GM23338 (cell line): Measurements from ENCODE around the gene SMYD3. TPM values are rescaled to one million over a fixed set of nuclear protein-coding genes. Genes with fewer than 3 reads are reported as not detected.

Experiments
- ATAC-seq: fragments of 200-7000 bp; cut with Tn5 transposase; 3 replicates; pipeline ENCODE4 v1.9.1; 2020
- DNase-seq: peaks from one replicate; pipeline ENCODE4 v3.0.0-alpha.2; 2015; ENCODE audit warnings: low spot score
- H2AFZ ChIP-seq: fragments of 200-600 bp; sonication (generic); 2 replicates; pipeline ENCODE4 v1.8.0; 2016; ENCODE audit warnings: antibody characterized with exemption, mild to moderate bottlenecking, moderate library complexity
- H3F3A ChIP-seq: fragments of 200-600 bp; sonication (generic); replicated peaks from 2 replicates; pipeline ENCODE4 v1.8.0; 2017; ENCODE audit warnings: antibody characterized with exemption, mixed run types, low read depth
- H3K27ac ChIP-seq: fragments of 200-600 bp; sonication (generic); 2 replicates; pipeline ENCODE4 v1.6.1; 2016; ENCODE audit warnings: low read depth
- H3K27me3 ChIP-seq: fragments of 200-600 bp; sonication (generic); 2 replicates; pipeline ENCODE4 v1.8.0; 2016; ENCODE audit warnings: mild to moderate bottlenecking, mixed run types, moderate library complexity; ENCODE audit not compliant: insufficient read depth
- H3K36me3 ChIP-seq: fragments of 200-600 bp; sonication (generic); 2 replicates; pipeline ENCODE4 v1.8.0; 2016; ENCODE audit warnings: mild to moderate bottlenecking; ENCODE audit not compliant: insufficient read depth
- H3K4me1 ChIP-seq: fragments of 200-600 bp; sonication (generic); 2 replicates; pipeline ENCODE4 v1.8.0; 2016; ENCODE audit warnings: mild to moderate bottlenecking, moderate library complexity; ENCODE audit not compliant: insufficient read depth
- H3K4me2 ChIP-seq: fragments of 200-600 bp; sonication (generic); 2 replicates; pipeline ENCODE4 v1.7.1; 2017; ENCODE audit warnings: mixed run types
- H3K4me3 ChIP-seq: fragments of 200-600 bp; sonication (generic); 2 replicates; pipeline ENCODE4 v1.6.1; 2016; ENCODE audit warnings: mixed run types
- H3K79me2 ChIP-seq: fragments of 200-600 bp; sonication (generic); replicated peaks from 2 replicates; pipeline ENCODE4 v1.8.0; 2017; ENCODE audit warnings: mild to moderate bottlenecking; ENCODE audit not compliant: insufficient read depth
- H3K9me2 ChIP-seq: fragments of 200-600 bp; sonication (generic); 2 replicates; pipeline ENCODE4 v1.8.0; 2017; ENCODE audit not compliant: insufficient read depth
- H4K20me1 ChIP-seq: fragments of 200-600 bp; sonication (generic); replicated peaks from 2 replicates; pipeline ENCODE4 v1.8.0; 2017; ENCODE audit warnings: mild to moderate bottlenecking; ENCODE audit not compliant: insufficient read depth
- H3K27ac Mint-ChIP-seq: 2 replicates; pipeline ENCODE4 v1.8.0; 2020; ENCODE audit warnings: inconsistent platforms, mild to moderate bottlenecking, moderate library complexity, mixed read lengths
- H3K27me3 Mint-ChIP-seq: 3 replicates; pipeline ENCODE4 v1.8.0; 2022; ENCODE audit warnings: low read depth, mild to moderate bottlenecking, moderate library complexity, mixed read lengths, inconsistent platforms; ENCODE audit not compliant: insufficient read depth, poor library complexity
- H3K36me3 Mint-ChIP-seq: 3 replicates; pipeline ENCODE4 v1.8.0; 2021; ENCODE audit warnings: low read depth, mild to moderate bottlenecking, inconsistent platforms, moderate library complexity, mixed read lengths
- H3K4me1 Mint-ChIP-seq: 3 replicates; pipeline ENCODE4 v1.8.0; 2020; ENCODE audit warnings: mild to moderate bottlenecking, inconsistent platforms, mixed read lengths
- H3K4me3 Mint-ChIP-seq: 3 replicates; pipeline ENCODE4 v1.8.0; 2021; ENCODE audit warnings: moderate library complexity, mild to moderate bottlenecking, inconsistent platforms, mixed read lengths
- H3K9me3 Mint-ChIP-seq: 3 replicates; pipeline ENCODE4 v1.8.0; 2020; ENCODE audit warnings: moderate library complexity, mild to moderate bottlenecking, inconsistent platforms, mixed read lengths
- CTCF ChIP-seq, 2 experiments: fragments of 200-600 bp in 1 of 2; sonication (generic) in 1 of 2; conservative IDR thresholded peaks; 2 replicates each; pipeline versions ENCODE4 v1.5.1 to v1.6.1; 2016 to 2017; ENCODE audit warnings: antibody characterized with exemption in 2 of 2, low read depth in 2 of 2, mild to moderate bottlenecking in 2 of 2, moderate library complexity in 1 of 2
- POLR2AphosphoS5 ChIP-seq: IDR thresholded peaks from 2 replicates; pipeline ENCODE4 v1.6.1; 2016; ENCODE audit warnings: antibody characterized with exemption, low read depth
- ZNF114 ChIP-seq: fragments of 250-450 bp; sonication (Bioruptor Pico); IDR thresholded peaks from 2 replicates; pipeline ENCODE4 v1.5.0; 2020; ENCODE audit warnings: mild to moderate bottlenecking, moderate library complexity
- ZNF462 ChIP-seq: fragments of 250-450 bp; sonication (Bioruptor Pico); IDR thresholded peaks from 2 replicates; pipeline ENCODE4 v1.5.0; 2020; ENCODE audit warnings: mild to moderate bottlenecking, moderate library complexity
- polyA plus RNA-seq: library from polyadenylated mRNA; unstranded; fragments of >200 nt; fragmentation: Nextera tagmentation; extraction: Ambion mirVana; gene quantifications from 2 replicates; pipeline ENCODE4 v1.2.1, GENCODE V29; 2016
- total RNA-seq: library from RNA; depleted of rRNA; stranded (reverse); fragments of >200 nt; shearing (Covaris generic); gene quantifications from 2 replicates; pipeline ENCODE4 v1.2.3, GENCODE V29; 2014

SMYD3 gene
- total and polyA plus RNA-seq, 2 experiments from 2014 or later: 31.8 to 34.4 TPM

GRCh38 chr1:246454655-246455054, 52.4 kb downstream of the SMYD3 start:
- ATAC-seq (no peak), DNase-seq (no peak)
- Histone ChIP-seq H4K20me1 (no peaks in the 10 kb centered on the region), H3K36me3 (no peaks in the 10 kb centered on the region), H3K4me3 (no peak overlapping the region), H3K9me2 (no peaks in the 10 kb centered on the region), H2AFZ (no peak overlapping the region), H3K27ac (no peak overlapping the region), H3K27me3 (no peaks in the 10 kb centered on the region), H3F3A (no peaks in the 10 kb centered on the region), H3K79me2 (peaks cover 6% of the 10 kb centered on the region), H3K4me1 (no peaks in the 10 kb centered on the region), H3K4me2 (no peak overlapping the region)
- Mint-ChIP-seq H3K9me3 (no peaks in the 10 kb centered on the region), H3K4me1 (peaks cover 5% of the 10 kb centered on the region; the same call in 2 of the 3 replicates), H3K27me3 (peaks cover 1% of the 10 kb centered on the region), H3K27ac (no peak overlapping the region), H3K36me3 (no peaks in the 10 kb centered on the region), H3K4me3 (no peak overlapping the region)
- TF ChIP-seq ZNF114 (CRISPR knock-in tag): no peak

GRCh38 chr1:246450611-246451251, 56.3 kb downstream of the SMYD3 start:
- H3K9me3 Mint-ChIP-seq: 0 out of 3 replicates have a peak, but pooled peaks cover 3% of the 10 kb centered on the region
- DNase-seq: peak; percentile 56

More at GRCh38 chr1:246450611-246451251, 56.3 kb downstream of the SMYD3 start:
- peaks cover 3% of the 10 kb centered on the region for H3K27me3 Mint-ChIP-seq
- Histone ChIP-seq H3F3A (no peaks in the 10 kb centered on the region), H2AFZ (no peak overlapping the region), H3K27me3 (no peaks in the 10 kb centered on the region), H3K36me3 (no peaks in the 10 kb centered on the region), H3K27ac (no peak overlapping the region), H3K79me2 (peaks cover 6% of the 10 kb centered on the region), H3K4me3 (no peak overlapping the region), H3K9me2 (no peaks in the 10 kb centered on the region), H4K20me1 (no peaks in the 10 kb centered on the region), H3K4me1 (no peaks in the 10 kb centered on the region), H3K4me2 (no peak overlapping the region)
- no peak for TF ChIP-seq POLR2AphosphoS5
- no peak for TF ChIP-seq ZNF462 (CRISPR knock-in tag)
- TF ChIP-seq CTCF (conservative IDR thresholded peaks at IDR 0.05; ENCODE audit: low read depth in 2 of 2): peak; percentile 60 to 68
- no peak overlapping the region for H3K27ac Mint-ChIP-seq
- H3K4me1 Mint-ChIP-seq: no peaks in the 10 kb centered on the region; the same call in 2 of the 3 replicates
- H3K36me3 Mint-ChIP-seq: no peaks in the 10 kb centered on the region
- H3K4me3 Mint-ChIP-seq: no peak overlapping the region
- ATAC-seq: peak; percentile 45; the same call in 2 of the 3 replicates
